GM12864 (cell line): Measurements from ENCODE around the gene MYO9A.

Experiments used
- DNase-seq: peaks from one replicate; pipeline ENCODE4 v3.0.0-alpha.2; 2011; ENCODE audit warnings: low read depth
- H3K4me3 ChIP-seq: 2 replicates; pipeline ENCODE4 v1.5.1; 2011; ENCODE audit warnings: mild to moderate bottlenecking, low read depth, low read length, control low read depth
- TF ChIP-seq, protein P1 (sequence below): IDR thresholded peaks from 2 replicates; pipeline ENCODE4 v1.5.1; 2011; ENCODE audit warnings: low read depth, mild to moderate bottlenecking, moderate library complexity, low read length, control low read depth, inconsistent platforms; ENCODE audit errors: missing control alignments

MYO9A gene

DNA sequence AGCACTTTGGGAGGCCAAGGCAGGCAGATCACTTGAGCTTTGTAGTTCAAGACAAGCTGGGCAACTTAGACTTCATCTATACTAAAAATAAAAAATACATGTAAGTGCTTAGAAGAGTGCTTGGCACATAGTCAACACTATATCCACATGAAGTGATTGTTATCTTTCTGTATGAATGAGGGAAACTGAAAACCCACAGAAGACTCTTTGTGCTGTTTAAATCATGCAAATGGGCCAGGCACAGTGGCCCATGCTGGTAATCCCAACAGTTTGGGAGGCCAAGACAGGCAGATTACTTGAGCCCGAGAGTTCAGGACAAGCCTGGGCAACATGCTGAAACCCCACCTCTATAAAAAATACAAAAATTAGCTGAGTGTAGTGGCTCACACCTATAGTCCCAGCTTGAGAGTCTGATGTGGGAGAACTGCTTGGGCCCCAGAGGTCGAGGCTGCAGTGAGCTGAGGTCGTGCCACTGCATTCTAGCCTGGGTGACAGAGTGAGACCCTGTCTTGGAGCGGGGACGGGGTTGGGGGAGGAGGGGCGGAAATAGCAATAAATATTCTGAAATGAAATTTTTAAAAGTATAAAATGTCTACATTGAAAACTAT, 177.9 kb downstream of the MYO9A start:
- DNase-seq, result no peak
- TF ChIP-seq, protein P1, sequence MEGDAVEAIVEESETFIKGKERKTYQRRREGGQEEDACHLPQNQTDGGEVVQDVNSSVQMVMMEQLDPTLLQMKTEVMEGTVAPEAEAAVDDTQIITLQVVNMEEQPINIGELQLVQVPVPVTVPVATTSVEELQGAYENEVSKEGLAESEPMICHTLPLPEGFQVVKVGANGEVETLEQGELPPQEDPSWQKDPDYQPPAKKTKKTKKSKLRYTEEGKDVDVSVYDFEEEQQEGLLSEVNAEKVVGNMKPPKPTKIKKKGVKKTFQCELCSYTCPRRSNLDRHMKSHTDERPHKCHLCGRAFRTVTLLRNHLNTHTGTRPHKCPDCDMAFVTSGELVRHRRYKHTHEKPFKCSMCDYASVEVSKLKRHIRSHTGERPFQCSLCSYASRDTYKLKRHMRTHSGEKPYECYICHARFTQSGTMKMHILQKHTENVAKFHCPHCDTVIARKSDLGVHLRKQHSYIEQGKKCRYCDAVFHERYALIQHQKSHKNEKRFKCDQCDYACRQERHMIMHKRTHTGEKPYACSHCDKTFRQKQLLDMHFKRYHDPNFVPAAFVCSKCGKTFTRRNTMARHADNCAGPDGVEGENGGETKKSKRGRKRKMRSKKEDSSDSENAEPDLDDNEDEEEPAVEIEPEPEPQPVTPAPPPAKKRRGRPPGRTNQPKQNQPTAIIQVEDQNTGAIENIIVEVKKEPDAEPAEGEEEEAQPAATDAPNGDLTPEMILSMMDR, result no peak
- H3K4me3 ChIP-seq, result no peak overlapping the region

DNA sequence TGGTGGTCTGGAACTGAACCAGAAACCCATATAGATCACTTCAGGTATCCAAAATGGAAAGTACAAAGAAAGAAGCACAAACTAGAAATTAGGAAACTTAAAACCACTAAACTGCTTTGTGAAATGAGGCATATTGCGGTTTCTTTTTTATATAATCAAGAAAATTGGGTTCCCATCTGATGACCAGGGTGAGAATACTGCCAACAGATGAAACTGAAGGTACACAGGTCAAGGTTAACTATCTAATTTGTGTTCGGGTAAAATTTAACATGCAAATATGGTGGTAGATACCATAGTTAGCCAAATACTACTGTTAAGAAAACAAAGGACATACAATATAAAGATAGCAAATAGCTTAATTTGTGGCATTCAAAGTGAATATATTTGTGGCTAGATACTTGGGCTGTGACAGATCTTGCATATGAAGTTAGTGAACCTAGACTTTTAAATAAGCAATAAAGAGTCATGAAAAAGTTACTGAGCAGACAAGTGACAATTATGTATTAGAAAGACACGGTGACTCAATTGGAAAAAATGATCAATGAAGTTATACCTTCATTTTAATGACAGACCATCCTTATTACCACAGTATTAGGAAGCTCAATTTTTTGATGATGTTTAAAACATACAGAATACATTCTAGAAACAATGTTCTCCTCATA, 180.2 kb downstream of the MYO9A start:
- H3K4me3 ChIP-seq, result no peak overlapping the region
- TF ChIP-seq, protein P1, result no peak
- DNase-seq, result no peak

DNA sequence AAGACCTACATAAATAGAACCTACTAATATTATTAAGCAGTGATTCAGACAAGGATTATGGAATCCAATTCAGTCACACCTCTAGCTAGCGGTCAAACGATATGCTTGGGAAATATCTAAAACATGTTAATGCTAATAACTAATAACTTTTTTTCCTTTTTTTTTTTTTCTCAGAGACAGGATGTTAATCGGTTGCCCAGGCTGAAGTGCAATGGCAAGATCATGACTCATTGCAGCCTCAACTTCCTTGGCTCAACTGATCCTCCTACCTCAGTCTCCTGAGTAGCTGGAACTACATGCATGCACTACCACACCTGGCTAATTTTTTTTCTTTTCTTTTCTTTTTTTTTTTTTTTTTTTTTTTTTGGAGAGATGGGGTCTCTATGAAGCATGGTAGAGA, 183.5 kb downstream of the MYO9A start:
- TF ChIP-seq, protein P1, result no peak
- no peak for DNase-seq
- no peak overlapping the region for H3K4me3 ChIP-seq

DNA sequence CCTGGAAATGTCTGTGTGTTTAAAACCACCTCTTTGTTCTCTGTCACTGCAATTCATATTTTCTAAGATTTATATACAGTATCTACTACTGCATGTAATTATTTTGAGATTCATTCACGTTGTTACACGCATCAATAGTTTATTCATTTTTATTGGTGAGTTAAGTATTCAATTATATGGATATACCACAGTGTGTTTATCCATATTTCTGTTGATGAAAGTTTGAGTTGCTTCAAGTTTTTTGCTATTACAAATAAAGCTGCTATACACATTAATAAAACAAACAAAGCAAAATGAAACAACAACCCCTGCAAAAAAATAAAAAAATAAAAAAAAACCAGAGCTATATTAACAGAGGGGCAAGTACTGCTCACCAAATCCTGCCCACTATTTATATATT, 185.3 kb downstream of the MYO9A start:
- no peak for DNase-seq
- H3K4me3 ChIP-seq, result no peak overlapping the region
- TF ChIP-seq, protein P1, result no peak

DNA sequence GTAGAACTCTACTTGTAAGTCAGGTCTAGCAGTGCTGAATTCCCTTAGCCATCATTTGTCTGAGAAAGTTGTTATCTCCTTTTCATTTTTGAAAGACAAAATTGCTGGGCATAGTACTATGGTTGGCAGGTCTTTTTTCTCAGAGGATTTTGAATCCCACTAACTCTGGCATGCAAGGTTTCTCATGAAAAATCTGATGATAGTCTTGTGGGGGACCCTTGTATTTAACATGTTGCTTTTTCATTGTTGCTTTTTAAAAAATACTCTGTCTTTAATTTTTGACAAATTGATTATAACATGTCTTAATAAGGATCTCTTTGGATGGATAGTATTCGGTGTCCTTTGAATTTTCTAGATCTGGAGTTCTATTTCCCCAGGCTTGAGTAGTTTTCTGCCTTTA, 186.7 kb downstream of the MYO9A start:
- TF ChIP-seq, protein P1, result no peak
- no peak for DNase-seq
- no peak overlapping the region for H3K4me3 ChIP-seq

DNA sequence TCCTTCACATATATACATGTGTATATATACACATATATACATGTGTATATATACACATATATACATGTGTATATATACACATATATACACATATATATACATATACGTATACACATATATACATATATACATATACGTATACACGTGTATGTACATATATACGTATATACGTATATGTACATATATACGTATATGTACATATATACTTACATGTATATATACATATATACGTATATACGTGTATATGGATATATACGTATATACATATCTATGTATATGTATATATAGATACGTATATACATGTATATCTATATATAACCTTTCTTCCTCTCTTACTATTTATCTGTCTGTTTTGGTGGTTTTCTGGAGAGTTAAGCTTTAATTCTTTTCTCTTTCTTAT, 192.8 kb downstream of the MYO9A start:
- TF ChIP-seq, protein P1, result no peak
- no peak overlapping the region for H3K4me3 ChIP-seq
- DNase-seq, result no peak

DNA sequence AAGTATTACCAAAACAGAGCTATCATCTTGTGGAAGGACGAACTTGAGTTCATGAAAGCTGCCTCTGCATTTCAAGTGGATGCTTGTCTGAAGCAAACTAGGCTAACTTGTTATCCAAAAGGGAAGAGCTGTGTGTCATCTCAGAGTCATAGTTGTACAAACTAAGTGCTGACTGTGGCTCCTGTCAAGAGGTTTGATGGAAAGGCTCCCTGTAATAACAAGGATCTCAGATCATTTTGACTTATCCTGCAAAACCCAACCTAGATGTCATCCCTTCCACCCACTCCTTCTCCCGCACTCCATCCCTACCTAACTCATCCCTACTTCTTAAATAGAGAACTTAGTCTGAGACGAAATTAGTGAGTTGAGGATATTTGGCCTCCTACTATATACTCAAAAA, 196.8 kb downstream of the MYO9A start:
- TF ChIP-seq, protein P1, result no peak
- no peak for DNase-seq
- no peak overlapping the region for H3K4me3 ChIP-seq
